T-helper 17 cell (primary cell): ENCODE results near the gene IL17B. TPM values are rescaled to one million over a fixed set of nuclear protein-coding genes. Genes with fewer than 3 reads are reported as not detected.

Source experiments
- ATAC-seq: fragments of 150-1000 bp; cut with Tn5 transposase; 2 replicates; pipeline ENCODE4 v1.10.0; 2021; ENCODE audit warnings: mild to moderate bottlenecking, moderate library complexity
- DNase-seq, 3 donors: peaks; one replicate each; pipeline versions ENCODE4 v3.0.0 to v3.0.0-alpha.2; 2020 to 2021
- H3K9me3 ChIP-seq: one replicate; pipeline ENCODE4 v1.7.0; 2013; ENCODE audit warnings: low read length, mild to moderate bottlenecking; ENCODE audit not compliant: control insufficient read depth, poor library complexity, severe bottlenecking
- H3K27ac Mint-ChIP-seq: one replicate; pipeline ENCODE4 v1.8.0; 2022; ENCODE audit warnings: mild to moderate bottlenecking, moderate library complexity, mixed read lengths
- H3K27me3 Mint-ChIP-seq: one replicate; pipeline ENCODE4 v1.8.0; 2022; ENCODE audit warnings: mixed read lengths
- H3K36me3 Mint-ChIP-seq: one replicate; pipeline ENCODE4 v1.8.0; 2022; ENCODE audit warnings: low read depth, mixed read lengths
- H3K4me1 Mint-ChIP-seq: one replicate; pipeline ENCODE4 v1.8.0; 2022; ENCODE audit warnings: mild to moderate bottlenecking, mixed read lengths
- H3K4me3 Mint-ChIP-seq: one replicate; pipeline ENCODE4 v1.8.0; 2022; ENCODE audit warnings: mild to moderate bottlenecking, moderate library complexity, mixed read lengths
- total RNA-seq, 4 donors: library from RNA in 2 of 4; stranded (reverse) in 2 of 4; gene quantifications; one replicate each; pipeline ENCODE4 v1.2.3 and lab custom pipeline; 2022 to 2026

The IL17B gene
- total RNA-seq, 2 donors from 2014 or later = not detected

- ATAC-seq (no peak), DNase-seq (no peak)
- no peaks in the 10 kb centered on the region for H3K9me3 ChIP-seq
- Mint-ChIP-seq H3K36me3 (no peaks in the 10 kb centered on the region), H3K4me3 (no peak overlapping the region), H3K27ac (no peak overlapping the region), H3K27me3 (peaks cover 17% of the 10 kb centered on the region), H3K4me1 (peaks cover 6% of the 10 kb centered on the region)
Measured at GRCh38 chr5:149419859-149420544, 40.9 kb upstream of the IL17B start.

GRCh38 chr5:149419532-149419858 is 40.4 kb upstream of the IL17B start:
- no peak overlapping the region for H3K27ac Mint-ChIP-seq
- DNase-seq (no peak), ATAC-seq (no peak)
- H3K4me1 Mint-ChIP-seq = peaks cover 6% of the 10 kb centered on the region
- H3K27me3 Mint-ChIP-seq = peaks cover 17% of the 10 kb centered on the region
- H3K9me3 ChIP-seq = no peaks in the 10 kb centered on the region
- no peak overlapping the region for H3K4me3 Mint-ChIP-seq
- H3K36me3 Mint-ChIP-seq = no peaks in the 10 kb centered on the region

- Mint-ChIP-seq H3K4me1 (peaks cover 6% of the 10 kb centered on the region), H3K27me3 (peaks cover 17% of the 10 kb centered on the region), H3K36me3 (no peaks in the 10 kb centered on the region), H3K27ac (no peak overlapping the region), H3K4me3 (no peak overlapping the region)
- DNase-seq (no peak), ATAC-seq (no peak)
- no peaks in the 10 kb centered on the region for H3K9me3 ChIP-seq
Measured at GRCh38 chr5:149418910-149419531, 39.9 kb upstream of the IL17B start.

GRCh38 chr5:149417711-149418368 is 38.7 kb upstream of the IL17B start:
- peaks cover 6% of the 10 kb centered on the region for H3K4me1 Mint-ChIP-seq
- ATAC-seq = no peak
- H3K36me3 Mint-ChIP-seq = no peaks in the 10 kb centered on the region
- no peak overlapping the region for H3K27ac Mint-ChIP-seq
- H3K27me3 Mint-ChIP-seq = peaks cover 26% of the 10 kb centered on the region
- no peak overlapping the region for H3K4me3 Mint-ChIP-seq
- DNase-seq = no peak
- H3K9me3 ChIP-seq = no peaks in the 10 kb centered on the region

- Mint-ChIP-seq H3K4me3 (no peak overlapping the region), H3K36me3 (no peaks in the 10 kb centered on the region), H3K27ac (no peak overlapping the region), H3K4me1 (peaks cover 5% of the 10 kb centered on the region), H3K27me3 (peaks cover 28% of the 10 kb centered on the region)
- ATAC-seq (no peak), DNase-seq (no peak)
- H3K9me3 ChIP-seq = no peaks in the 10 kb centered on the region
Measured at GRCh38 chr5:149416987-149417710, 38.1 kb upstream of the IL17B start.

GRCh38 chr5:149415066-149415967 is 36.2 kb upstream of the IL17B start:
- Mint-ChIP-seq H3K4me3 (no peak overlapping the region), H3K4me1 (peaks cover 3% of the 10 kb centered on the region), H3K27me3 (peaks cover 23% of the 10 kb centered on the region), H3K36me3 (no peaks in the 10 kb centered on the region), H3K27ac (no peak overlapping the region)
- ATAC-seq (no peak), DNase-seq (no peak)
- H3K9me3 ChIP-seq = no peaks in the 10 kb centered on the region

GRCh38 chr5:149414405-149415065 is 35.4 kb upstream of the IL17B start:
- H3K36me3 Mint-ChIP-seq = no peaks in the 10 kb centered on the region
- DNase-seq (no peak), ATAC-seq (no peak)
- H3K9me3 ChIP-seq = no peaks in the 10 kb centered on the region
- H3K27ac Mint-ChIP-seq = no peak overlapping the region
- H3K27me3 Mint-ChIP-seq = peaks cover 18% of the 10 kb centered on the region
- no peak overlapping the region for H3K4me3 Mint-ChIP-seq
- H3K4me1 Mint-ChIP-seq = peaks cover 3% of the 10 kb centered on the region

- H3K36me3 Mint-ChIP-seq = no peaks in the 10 kb centered on the region
- H3K9me3 ChIP-seq = no peaks in the 10 kb centered on the region
- DNase-seq = no peak
- no peak overlapping the region for H3K4me3 Mint-ChIP-seq
- H3K27ac Mint-ChIP-seq = no peak overlapping the region
- ATAC-seq = no peak
- peaks cover 3% of the 10 kb centered on the region for H3K4me1 Mint-ChIP-seq
- H3K27me3 Mint-ChIP-seq = peaks cover 18% of the 10 kb centered on the region
Measured at GRCh38 chr5:149413477-149414210, 34.6 kb upstream of the IL17B start.

GRCh38 chr5:149412783-149413476 is 33.8 kb upstream of the IL17B start:
- Mint-ChIP-seq H3K36me3 (no peaks in the 10 kb centered on the region), H3K27ac (no peak overlapping the region), H3K4me3 (no peak overlapping the region), H3K4me1 (peaks cover 3% of the 10 kb centered on the region), H3K27me3 (peaks cover 21% of the 10 kb centered on the region)
- no peaks in the 10 kb centered on the region for H3K9me3 ChIP-seq
- ATAC-seq = no peak
- DNase-seq = no peak

- DNase-seq (no peak), ATAC-seq (no peak)
- Mint-ChIP-seq H3K4me3 (no peak overlapping the region), H3K27ac (no peak overlapping the region), H3K36me3 (no peaks in the 10 kb centered on the region), H3K27me3 (peaks cover 25% of the 10 kb centered on the region), H3K4me1 (no peaks in the 10 kb centered on the region)
- H3K9me3 ChIP-seq = no peaks in the 10 kb centered on the region
Measured at GRCh38 chr5:149411738-149412519, 32.8 kb upstream of the IL17B start.
